Esophagus (tissue), 2 donors: Measurements from ENCODE around the gene RAB36. TPM values are rescaled to one million over a fixed set of nuclear protein-coding genes. Genes with fewer than 3 reads are reported as not detected.

Source experiments
- H3K27ac ChIP-seq, 2 donors: one replicate each; pipeline ENCODE4 v1.5.1; 2013; ENCODE audit warnings: low read depth in 2 of 2, mild to moderate bottlenecking in 2 of 2, inconsistent platforms in 1 of 2, low read length in 1 of 2, moderate library complexity in 1 of 2
- H3K27me3 ChIP-seq, 2 donors: one replicate each; pipeline ENCODE4 v1.6.1; 2013; ENCODE audit warnings: low read length in 2 of 2, control low read depth in 1 of 2, mild to moderate bottlenecking in 1 of 2; ENCODE audit not compliant: insufficient read depth in 2 of 2, control insufficient read depth in 1 of 2
- H3K36me3 ChIP-seq, 2 donors: one replicate each; pipeline ENCODE4 v1.6.1; 2013; ENCODE audit warnings: low read length in 1 of 2; ENCODE audit not compliant: control insufficient read depth in 2 of 2, insufficient read depth in 2 of 2
- H3K4me1 ChIP-seq, 2 donors: one replicate each; pipeline ENCODE4 v1.6.1; 2013; ENCODE audit warnings: low read length in 1 of 2; ENCODE audit not compliant: control insufficient read depth in 2 of 2, insufficient read depth in 2 of 2
- H3K4me3 ChIP-seq, 2 donors: one replicate each; pipeline ENCODE4 v1.5.1; 2013; ENCODE audit warnings: low read length in 2 of 2, mild to moderate bottlenecking in 2 of 2, low read depth in 1 of 2, moderate library complexity in 1 of 2
- H3K9me3 ChIP-seq, 2 donors: one replicate each; pipeline ENCODE4 v1.6.1; 2013; ENCODE audit warnings: mild to moderate bottlenecking in 2 of 2, low read depth in 1 of 2, low read length in 1 of 2, moderate library complexity in 1 of 2; ENCODE audit not compliant: control insufficient read depth in 2 of 2, insufficient read depth in 1 of 2
- WGBS, 2 donors: extraction: QIAGEN DNeasy Blood & Tissue Kit; methylation state at CpG; one replicate each; pipeline ENCODE4 v1.1.7; 2013; 5-methylcytosine and 5-hydroxymethylcytosine counted together
- polyA plus RNA-seq, 2 donors: library from polyadenylated mRNA; stranded (reverse); fragments of 200-250 nt; gene quantifications; one replicate each; pipeline ENCODE4 v1.2.3, GENCODE V29; 2013
- donor health status: healthy with polysubstance abuse.
- donor health status: Bipolar disorder and iron deficiency.

Gene RAB36
- polyA plus RNA-seq, 2 donors, result 1.6 to 1.7 TPM

GRCh38 chr22:23126165-23127054 is 18.9 kb upstream of the RAB36 start:
- Histone ChIP-seq H3K9me3 (no peaks in the 10 kb centered on the region), H3K4me1 (no peaks in the 10 kb centered on the region), H3K4me3 (no peak overlapping the region), H3K27me3 (no peaks in the 10 kb centered on the region), H3K36me3 (no peaks in the 10 kb centered on the region), H3K27ac (no peak overlapping the region)
- 82 to 85% methylated on average over 14 of the region's 14 CpGs for WGBS, 2 donors

GRCh38 chr22:23127055-23127756 is 18.1 kb upstream of the RAB36 start:
- Histone ChIP-seq H3K27ac (no peak overlapping the region), H3K27me3 (no peaks in the 10 kb centered on the region), H3K4me1 (no peaks in the 10 kb centered on the region), H3K4me3 (no peak overlapping the region), H3K36me3 (no peaks in the 10 kb centered on the region), H3K9me3 (no peaks in the 10 kb centered on the region)
- WGBS, 2 donors, result 86% methylated on average over 7 of the region's 7 CpGs

GRCh38 chr22:23127788-23128187 is 17.5 kb upstream of the RAB36 start:
- no peaks in the 10 kb centered on the region for H3K36me3 ChIP-seq
- WGBS, 2 donors, result 59 to 62% methylated on average over 9 of the region's 9 CpGs
- no peaks in the 10 kb centered on the region for H3K27me3 ChIP-seq
- H3K4me3 ChIP-seq, result no peak overlapping the region
- H3K4me1 ChIP-seq, result no peaks in the 10 kb centered on the region
- H3K9me3 ChIP-seq, result no peaks in the 10 kb centered on the region
- H3K27ac ChIP-seq, result no peak overlapping the region

GRCh38 chr22:23128269-23129108 is 16.8 kb upstream of the RAB36 start:
- WGBS, 2 donors, result 32 to 38% methylated on average over 14 of the region's 14 CpGs
- Histone ChIP-seq H3K27ac (no peak overlapping the region), H3K36me3 (no peaks in the 10 kb centered on the region), H3K4me3 (no peak overlapping the region), H3K9me3 (no peaks in the 10 kb centered on the region), H3K4me1 (no peaks in the 10 kb centered on the region), H3K27me3 (no peaks in the 10 kb centered on the region)

GRCh38 chr22:23129149-23129548 is 16.1 kb upstream of the RAB36 start:
- Histone ChIP-seq H3K4me3 (no peak overlapping the region), H3K27me3 (no peaks in the 10 kb centered on the region), H3K27ac (no peak overlapping the region), H3K36me3 (no peaks in the 10 kb centered on the region), H3K4me1 (no peaks in the 10 kb centered on the region), H3K9me3 (no peaks in the 10 kb centered on the region)
- WGBS, 2 donors, result 70 to 77% methylated on average over 10 of the region's 10 CpGs

GRCh38 chr22:23130697-23131096 is 14.6 kb upstream of the RAB36 start:
- Histone ChIP-seq H3K4me1 (no peaks in the 10 kb centered on the region), H3K27ac (no peak overlapping the region), H3K36me3 (no peaks in the 10 kb centered on the region), H3K9me3 (no peaks in the 10 kb centered on the region), H3K4me3 (no peak overlapping the region), H3K27me3 (no peaks in the 10 kb centered on the region)
- 58 to 62% methylated on average over 3 of the region's 3 CpGs for WGBS, 2 donors

- Histone ChIP-seq H3K4me1 (no peaks in the 10 kb centered on the region), H3K4me3 (no peak overlapping the region), H3K9me3 (no peaks in the 10 kb centered on the region), H3K27me3 (no peaks in the 10 kb centered on the region), H3K36me3 (no peaks in the 10 kb centered on the region), H3K27ac (no peak overlapping the region)
- 68 to 82% methylated on average over 6 of the region's 6 CpGs for WGBS, 2 donors
These were observed 13.3 kb upstream of the RAB36 start for GRCh38 chr22:23131931-23132330.

GRCh38 chr22:23132376-23133091 is 12.7 kb upstream of the RAB36 start:
- Histone ChIP-seq H3K4me3 (no peak overlapping the region), H3K9me3 (no peaks in the 10 kb centered on the region), H3K27me3 (no peaks in the 10 kb centered on the region), H3K4me1 (no peaks in the 10 kb centered on the region), H3K36me3 (no peaks in the 10 kb centered on the region), H3K27ac (no peak overlapping the region)
- WGBS, 2 donors, result 89 to 92% methylated on average over 10 of the region's 10 CpGs

GRCh38 chr22:23133922-23134321 is 11.4 kb upstream of the RAB36 start:
- 94 to 97% methylated on average over 10 of the region's 10 CpGs for WGBS, 2 donors
- Histone ChIP-seq H3K9me3 (no peaks in the 10 kb centered on the region), H3K27me3 (no peaks in the 10 kb centered on the region), H3K27ac (no peak overlapping the region), H3K36me3 (no peaks in the 10 kb centered on the region), H3K4me3 (no peak overlapping the region), H3K4me1 (no peaks in the 10 kb centered on the region)
